ENCODE results near the gene RARS1. TPM values are rescaled to one million over a fixed set of nuclear protein-coding genes. Genes with fewer than 3 reads are reported as not detected.

RARS1 gene
- total RNA-seq, 2 donors from 2014 or later, result 98.9 to 109 TPM

- 100% methylated on average over 1 of the region's 1 CpG for WGBS, 2 experiments (ENCODE audit: insufficient coverage in 1 of 2, insufficient read length in 1 of 2)
- Mint-ChIP-seq H3K9me3 (no peaks in the 10 kb centered on the region), H3K36me3 (ENCODE audit: low read depth) (peaks cover 71% of the 10 kb centered on the region), H3K27ac (no peak overlapping the region), H3K27me3 (ENCODE audit: insufficient read depth) (no peaks in the 10 kb centered on the region), H3K4me1 (no peaks in the 10 kb centered on the region), H3K4me3 (no peak overlapping the region)
- no peak for DNase-seq
- Histone ChIP-seq H3K9me3 (ENCODE audit: control insufficient read depth, low read length) (no peaks in the 10 kb centered on the region), H3K27me3 (ENCODE audit: control insufficient read depth, insufficient read depth, low read length, poor library complexity, severe bottlenecking) (no peaks in the 10 kb centered on the region), H3K36me3 (ENCODE audit: control insufficient read depth, insufficient read depth, low read length) (peaks cover 75% of the 10 kb centered on the region), H3K4me3 (ENCODE audit: low read length) (no peak overlapping the region), H3K9ac (ENCODE audit: extremely low read depth, low read length, poor library complexity, severe bottlenecking) (no peak overlapping the region), H3K4me1 (ENCODE audit: control insufficient read depth, insufficient read depth, low read length) (no peaks in the 10 kb centered on the region), H3K27ac (ENCODE audit: low read depth, low read length) (no peak overlapping the region)
- TF ChIP-seq CTCF (conservative IDR thresholded peaks at IDR 0.05), result no peak
Measured at GRCh38 chr5:168552146-168552545, 65.9 kb downstream of the RARS1 start.

GRCh38 chr5:168553377-168554130, 67.3 kb downstream of the RARS1 start:
- H3K36me3 ChIP-seq (ENCODE audit: control insufficient read depth, insufficient read depth, low read length), result peaks cover 77% of the 10 kb centered on the region
- H3K4me1 Mint-ChIP-seq, result no peaks in the 10 kb centered on the region
- peaks cover 70% of the 10 kb centered on the region for H3K36me3 Mint-ChIP-seq (ENCODE audit: low read depth)
- 97% methylated on average over 2 of the region's 2 CpGs; no CpG with 5 or more reads in 1 of the 2 experiments for WGBS, 2 experiments (ENCODE audit: insufficient coverage in 1 of 2, insufficient read length in 1 of 2)
- no peak overlapping the region for H3K27ac Mint-ChIP-seq
- H3K27ac ChIP-seq (ENCODE audit: low read depth, low read length), result no peak overlapping the region
- H3K27me3 Mint-ChIP-seq (ENCODE audit: insufficient read depth), result no peaks in the 10 kb centered on the region
- no peak overlapping the region for H3K4me3 ChIP-seq (ENCODE audit: low read length)
- DNase-seq, result no peak
- H3K4me3 Mint-ChIP-seq, result no peak overlapping the region
- H3K9me3 ChIP-seq (ENCODE audit: control insufficient read depth, low read length), result no peaks in the 10 kb centered on the region
- no peaks in the 10 kb centered on the region for H3K27me3 ChIP-seq (ENCODE audit: control insufficient read depth, insufficient read depth, low read length, poor library complexity, severe bottlenecking)
- no peaks in the 10 kb centered on the region for H3K4me1 ChIP-seq (ENCODE audit: control insufficient read depth, insufficient read depth, low read length)
- no peaks in the 10 kb centered on the region for H3K9me3 Mint-ChIP-seq
- no peak for TF ChIP-seq CTCF (conservative IDR thresholded peaks at IDR 0.05)
- no peak overlapping the region for H3K9ac ChIP-seq (ENCODE audit: extremely low read depth, low read length, poor library complexity, severe bottlenecking)

- Histone ChIP-seq H3K9me3 (ENCODE audit: control insufficient read depth, low read length) (no peaks in the 10 kb centered on the region), H3K4me3 (ENCODE audit: low read length) (no peak overlapping the region), H3K27ac (ENCODE audit: low read depth, low read length) (no peak overlapping the region), H3K9ac (ENCODE audit: extremely low read depth, low read length, poor library complexity, severe bottlenecking) (no peak overlapping the region), H3K27me3 (ENCODE audit: control insufficient read depth, insufficient read depth, low read length, poor library complexity, severe bottlenecking) (no peaks in the 10 kb centered on the region), H3K4me1 (ENCODE audit: control insufficient read depth, insufficient read depth, low read length) (no peaks in the 10 kb centered on the region), H3K36me3 (ENCODE audit: control insufficient read depth, insufficient read depth, low read length) (peaks cover 93% of the 10 kb centered on the region)
- no peaks in the 10 kb centered on the region for H3K9me3 Mint-ChIP-seq
- 100% methylated on average over 1 of the region's 2 CpGs for WGBS, 2 experiments (ENCODE audit: insufficient coverage in 1 of 2, insufficient read length in 1 of 2)
- no peaks in the 10 kb centered on the region for H3K27me3 Mint-ChIP-seq (ENCODE audit: insufficient read depth)
- no peak overlapping the region for H3K27ac Mint-ChIP-seq
- no peaks in the 10 kb centered on the region for H3K4me1 Mint-ChIP-seq
- no peak for TF ChIP-seq CTCF (conservative IDR thresholded peaks at IDR 0.05)
- H3K36me3 Mint-ChIP-seq (ENCODE audit: low read depth), result peaks cover 85% of the 10 kb centered on the region
- no peak for DNase-seq
- H3K4me3 Mint-ChIP-seq, result no peak overlapping the region
Measured at GRCh38 chr5:168557389-168557788, 71.1 kb downstream of the RARS1 start.

Data from endodermal cell (in vitro differentiated cells).